HepG2 (cell line): ENCODE results near the gene ABT1. TPM values are rescaled to one million over a fixed set of nuclear protein-coding genes. Genes with fewer than 3 reads are reported as not detected.
A peak's percentile ranks its signal among the peaks of the same experiment; 100 is the strongest.

ENCODE experiments used
- ATAD3A ChIP-seq: sonication (generic); formaldehyde crosslinking; IDR thresholded peaks from 2 replicates; pipeline ENCODE4 v1.4.0; 2020; ENCODE audit warnings: missing genetic modification reagents
- FOXA1 ChIP-seq, 2 experiments: fragments of 450-650 bp in 1 of 2; sonication (generic) in 1 of 2; formaldehyde crosslinking in 1 of 2; IDR thresholded peaks; 2 replicates each; pipeline versions ENCODE4 v1.4.0 to v1.6.1; 2016 to 2020; ENCODE audit warnings: missing genetic modification reagents in 1 of 2
- HIVEP1 ChIP-seq: sonication (generic); formaldehyde crosslinking; IDR thresholded peaks from 2 replicates; pipeline ENCODE4 v1.4.0; 2020; ENCODE audit warnings: mild to moderate bottlenecking, missing genetic modification reagents
- KMT2B ChIP-seq: IDR thresholded peaks from 2 replicates; pipeline ENCODE4 v1.6.1; 2016; ENCODE audit warnings: missing genetic modification reagents, missing compliant biosample characterization
- MYNN ChIP-seq: sonication (generic); formaldehyde crosslinking; IDR thresholded peaks from 2 replicates; pipeline ENCODE4 v1.4.0; 2020; ENCODE audit warnings: mild to moderate bottlenecking, low read depth, missing genetic modification reagents
- NCOA5 ChIP-seq: sonication (generic); formaldehyde crosslinking; IDR thresholded peaks from 2 replicates; pipeline ENCODE4 v1.4.0; 2020; ENCODE audit warnings: missing genetic modification reagents
- PRMT3 ChIP-seq: sonication (generic); formaldehyde crosslinking; IDR thresholded peaks from 2 replicates; pipeline ENCODE4 v1.8.1; 2022; ENCODE audit warnings: low read depth, mild to moderate bottlenecking, moderate library complexity, missing genetic modification reagents, borderline replicate concordance
- SP4 ChIP-seq: sonication (generic); formaldehyde crosslinking; IDR thresholded peaks from 2 replicates; pipeline ENCODE4 v1.8.1; 2023; ENCODE audit warnings: mild to moderate bottlenecking, missing genetic modification reagents
- ZFP1 ChIP-seq: IDR thresholded peaks from 2 replicates; pipeline ENCODE4 v1.6.1; 2016
- ZKSCAN8 ChIP-seq: IDR thresholded peaks from 2 replicates; pipeline ENCODE4 v1.6.1; 2016; ENCODE audit warnings: borderline replicate concordance, missing genetic modification reagents, missing compliant biosample characterization
- ZNF24 ChIP-seq: fragments of 450-650 bp; IDR thresholded peaks from 2 replicates; pipeline ENCODE4 v1.6.1; 2017; ENCODE audit warnings: antibody characterized with exemption, mild to moderate bottlenecking
- ZNF343 ChIP-seq: sonication (generic); formaldehyde crosslinking; IDR thresholded peaks from 2 replicates; pipeline ENCODE4 v1.4.0; 2020; ENCODE audit warnings: mild to moderate bottlenecking, missing genetic modification reagents
- ZNF607 ChIP-seq: sonication (generic); formaldehyde crosslinking; IDR thresholded peaks from 2 replicates; pipeline ENCODE4 v1.5.1; 2020; ENCODE audit warnings: missing genetic modification reagents, mild to moderate bottlenecking, borderline replicate concordance
- ZNF614 ChIP-seq: IDR thresholded peaks from 2 replicates; pipeline ENCODE4 v1.6.1; 2018; ENCODE audit warnings: missing biosample characterization, missing genetic modification reagents, inconsistent platforms, borderline replicate concordance
- ZNF781 ChIP-seq: sonication (generic); formaldehyde crosslinking; IDR thresholded peaks from 2 replicates; pipeline ENCODE4 v1.5.1; 2020; ENCODE audit warnings: borderline replicate concordance, mild to moderate bottlenecking, missing genetic modification reagents; ENCODE audit errors: not compliant biosample characterization
- polyA plus RNA-seq, 8 experiments: library from polyadenylated mRNA; depleted of rRNA in 3 of 8; stranded (reverse) in 7 of 8; unstranded in 1 of 8; fragments of >200 nt; fragmentation: Illumina TruSeq in 4 of 8; extraction: Trizol in 4 of 8; gene quantifications; 2 replicates each; pipeline versions ENCODE4 v1.2.1 to v1.2.3, GENCODE V29; 2011 to 2016; ENCODE audit warnings: low read depth in 4 of 8, missing spikeins in 1 of 8, mixed read lengths in 1 of 8; ENCODE audit not compliant: insufficient read depth in 1 of 8
- total RNA-seq, 5 experiments: library from RNA; depleted of rRNA; stranded (reverse); fragments of >200 nt; fragmentation: Illumina TruSeq; extraction: Trizol; gene quantifications; 2 replicates each; pipeline ENCODE4 v1.2.3, GENCODE V29; 2016; ENCODE audit warnings: low read depth in 1 of 5
- TF ChIP-seq, protein P1 (sequence below): sonication (generic); formaldehyde crosslinking; IDR thresholded peaks from 2 replicates; pipeline ENCODE4 v1.5.1; 2020; ENCODE audit warnings: missing genetic modification reagents, mild to moderate bottlenecking, borderline replicate concordance
- TF ChIP-seq, protein P2 (sequence below): sonication (generic); formaldehyde crosslinking; conservative IDR thresholded peaks from 2 replicates; pipeline ENCODE4 v1.4.0; 2020; ENCODE audit warnings: missing genetic modification reagents
- TF ChIP-seq, protein P3 (sequence below): sonication (generic); formaldehyde crosslinking; IDR thresholded peaks from 2 replicates; pipeline ENCODE4 v1.4.0; 2020; ENCODE audit warnings: missing genetic modification reagents, borderline replicate concordance
- TF ChIP-seq, protein P4 (sequence below): sonication (generic); formaldehyde crosslinking; IDR thresholded peaks from 2 replicates; pipeline ENCODE4 v1.9.0; 2021; ENCODE audit warnings: missing genetic modification reagents, borderline replicate concordance
- TF ChIP-seq, protein P5 (sequence below): sonication (generic); formaldehyde crosslinking; IDR thresholded peaks from 2 replicates; pipeline ENCODE4 v1.4.0; 2020; ENCODE audit warnings: missing genetic modification reagents

The ABT1 gene
- total and polyA plus RNA-seq, 2 of the 13 experiments (the other 11 are each of a cell fraction or from before 2014, with no cell fraction given), result 38.4 TPM

DNA sequence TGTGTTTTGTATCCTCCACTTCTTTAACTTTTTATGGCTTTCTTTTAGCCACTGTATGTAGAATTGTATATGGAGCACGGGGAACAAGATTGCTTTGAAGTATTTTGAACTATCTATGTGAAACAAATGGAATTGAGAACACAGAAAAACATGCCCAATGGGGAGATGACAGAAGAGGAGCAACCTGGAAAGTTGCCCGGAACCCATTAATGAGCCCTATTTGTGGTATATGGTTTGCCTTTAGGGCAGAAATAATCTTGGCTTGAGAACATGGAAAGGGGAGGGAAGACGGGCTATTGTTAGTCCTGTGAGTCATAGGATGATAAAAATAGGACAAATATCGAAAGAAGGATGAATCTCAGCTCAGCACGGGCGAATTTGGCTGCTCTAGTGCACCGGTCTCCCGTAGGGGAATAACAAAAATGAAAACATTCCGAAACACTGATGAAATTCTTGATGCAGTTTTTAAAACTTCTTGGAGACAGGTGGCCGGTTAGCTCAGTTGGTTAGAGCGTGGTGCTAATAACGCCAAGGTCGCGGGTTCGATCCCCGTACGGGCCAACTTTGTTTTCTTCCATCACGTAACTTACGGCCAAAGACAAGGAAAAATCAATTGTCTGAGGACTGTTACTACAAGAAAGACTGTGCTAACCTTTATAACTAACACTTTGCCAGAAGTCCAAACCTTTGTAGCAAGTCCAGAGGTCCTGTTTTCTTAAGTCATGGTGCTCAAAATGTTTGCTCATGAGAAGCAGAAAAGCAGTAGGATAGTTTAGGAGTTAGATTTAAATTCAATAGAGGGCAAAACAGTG is 42.9 kb upstream of the ABT1 start (continued):
- TF ChIP-seq PRMT3 (no peak), ZKSCAN8 (CRISPR knock-in tag) (no peak; the same call in 1 of the 2 replicates), NCOA5 (no peak), KMT2B (CRISPR knock-in tag) (peak; percentile 38; the same call in 1 of the 2 replicates), MYNN (CRISPR knock-in tag) (no peak), ATAD3A (CRISPR knock-in tag) (no peak), ZFP1 (CRISPR knock-in tag) (0 out of 2 replicates have a peak, but pooled peaks have one; percentile 29), ZNF607 (CRISPR knock-in tag) (no peak; the same call in 1 of the 2 replicates), SP4 (CRISPR knock-in tag) (no peak), ZNF24 (peak; percentile 99), ZNF781 (CRISPR knock-in tag) (no peak), FOXA1 (IDR thresholded peaks at IDR 0.05) (no peak), FOXA1 (CRISPR knock-in tag; IDR thresholded peaks at IDR 0.05) (no peak), ZNF343 (CRISPR knock-in tag) (no peak), HIVEP1 (no peak), ZNF614 (CRISPR knock-in tag) (0 out of 2 replicates have a peak, but pooled peaks have one; percentile 38)
- TF ChIP-seq, protein P1, sequence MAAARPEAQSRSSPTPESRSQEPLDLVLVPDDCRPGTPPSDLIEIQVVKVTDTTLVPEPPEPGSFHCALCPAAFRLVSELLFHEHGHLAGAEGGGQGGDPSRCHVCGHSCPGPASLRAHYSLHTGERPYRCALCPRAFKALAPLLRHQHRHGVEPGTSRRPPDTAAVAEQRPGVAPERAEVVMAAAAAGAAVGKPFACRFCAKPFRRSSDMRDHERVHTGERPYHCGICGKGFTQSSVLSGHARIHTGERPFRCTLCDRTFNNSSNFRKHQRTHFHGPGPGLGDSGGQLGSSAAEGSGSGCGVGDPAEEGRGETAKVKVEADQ (CRISPR knock-in tag), result no peak
- TF ChIP-seq, protein P2, sequence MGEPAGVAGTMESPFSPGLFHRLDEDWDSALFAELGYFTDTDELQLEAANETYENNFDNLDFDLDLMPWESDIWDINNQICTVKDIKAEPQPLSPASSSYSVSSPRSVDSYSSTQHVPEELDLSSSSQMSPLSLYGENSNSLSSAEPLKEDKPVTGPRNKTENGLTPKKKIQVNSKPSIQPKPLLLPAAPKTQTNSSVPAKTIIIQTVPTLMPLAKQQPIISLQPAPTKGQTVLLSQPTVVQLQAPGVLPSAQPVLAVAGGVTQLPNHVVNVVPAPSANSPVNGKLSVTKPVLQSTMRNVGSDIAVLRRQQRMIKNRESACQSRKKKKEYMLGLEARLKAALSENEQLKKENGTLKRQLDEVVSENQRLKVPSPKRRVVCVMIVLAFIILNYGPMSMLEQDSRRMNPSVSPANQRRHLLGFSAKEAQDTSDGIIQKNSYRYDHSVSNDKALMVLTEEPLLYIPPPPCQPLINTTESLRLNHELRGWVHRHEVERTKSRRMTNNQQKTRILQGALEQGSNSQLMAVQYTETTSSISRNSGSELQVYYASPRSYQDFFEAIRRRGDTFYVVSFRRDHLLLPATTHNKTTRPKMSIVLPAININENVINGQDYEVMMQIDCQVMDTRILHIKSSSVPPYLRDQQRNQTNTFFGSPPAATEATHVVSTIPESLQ (CRISPR knock-in tag), result no peak
- TF ChIP-seq, protein P3, sequence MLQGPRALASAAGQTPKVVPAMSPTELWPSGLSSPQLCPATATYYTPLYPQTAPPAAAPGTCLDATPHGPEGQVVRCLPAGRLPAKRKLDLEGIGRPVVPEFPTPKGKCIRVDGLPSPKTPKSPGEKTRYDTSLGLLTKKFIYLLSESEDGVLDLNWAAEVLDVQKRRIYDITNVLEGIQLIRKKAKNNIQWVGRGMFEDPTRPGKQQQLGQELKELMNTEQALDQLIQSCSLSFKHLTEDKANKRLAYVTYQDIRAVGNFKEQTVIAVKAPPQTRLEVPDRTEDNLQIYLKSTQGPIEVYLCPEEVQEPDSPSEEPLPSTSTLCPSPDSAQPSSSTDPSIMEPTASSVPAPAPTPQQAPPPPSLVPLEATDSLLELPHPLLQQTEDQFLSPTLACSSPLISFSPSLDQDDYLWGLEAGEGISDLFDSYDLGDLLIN (CRISPR knock-in tag), result peak; percentile 80; the same call in 1 of the 2 replicates
- TF ChIP-seq, protein P4, sequence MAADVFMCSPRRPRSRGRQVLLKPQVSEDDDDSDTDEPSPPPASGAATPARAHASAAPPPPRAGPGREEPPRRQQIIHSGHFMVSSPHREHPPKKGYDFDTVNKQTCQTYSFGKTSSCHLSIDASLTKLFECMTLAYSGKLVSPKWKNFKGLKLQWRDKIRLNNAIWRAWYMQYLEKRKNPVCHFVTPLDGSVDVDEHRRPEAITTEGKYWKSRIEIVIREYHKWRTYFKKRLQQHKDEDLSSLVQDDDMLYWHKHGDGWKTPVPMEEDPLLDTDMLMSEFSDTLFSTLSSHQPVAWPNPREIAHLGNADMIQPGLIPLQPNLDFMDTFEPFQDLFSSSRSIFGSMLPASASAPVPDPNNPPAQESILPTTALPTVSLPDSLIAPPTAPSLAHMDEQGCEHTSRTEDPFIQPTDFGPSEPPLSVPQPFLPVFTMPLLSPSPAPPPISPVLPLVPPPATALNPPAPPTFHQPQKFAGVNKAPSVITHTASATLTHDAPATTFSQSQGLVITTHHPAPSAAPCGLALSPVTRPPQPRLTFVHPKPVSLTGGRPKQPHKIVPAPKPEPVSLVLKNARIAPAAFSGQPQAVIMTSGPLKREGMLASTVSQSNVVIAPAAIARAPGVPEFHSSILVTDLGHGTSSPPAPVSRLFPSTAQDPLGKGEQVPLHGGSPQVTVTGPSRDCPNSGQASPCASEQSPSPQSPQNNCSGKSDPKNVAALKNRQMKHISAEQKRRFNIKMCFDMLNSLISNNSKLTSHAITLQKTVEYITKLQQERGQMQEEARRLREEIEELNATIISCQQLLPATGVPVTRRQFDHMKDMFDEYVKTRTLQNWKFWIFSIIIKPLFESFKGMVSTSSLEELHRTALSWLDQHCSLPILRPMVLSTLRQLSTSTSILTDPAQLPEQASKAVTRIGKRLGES (CRISPR knock-in tag), result no peak
- TF ChIP-seq, protein P5, sequence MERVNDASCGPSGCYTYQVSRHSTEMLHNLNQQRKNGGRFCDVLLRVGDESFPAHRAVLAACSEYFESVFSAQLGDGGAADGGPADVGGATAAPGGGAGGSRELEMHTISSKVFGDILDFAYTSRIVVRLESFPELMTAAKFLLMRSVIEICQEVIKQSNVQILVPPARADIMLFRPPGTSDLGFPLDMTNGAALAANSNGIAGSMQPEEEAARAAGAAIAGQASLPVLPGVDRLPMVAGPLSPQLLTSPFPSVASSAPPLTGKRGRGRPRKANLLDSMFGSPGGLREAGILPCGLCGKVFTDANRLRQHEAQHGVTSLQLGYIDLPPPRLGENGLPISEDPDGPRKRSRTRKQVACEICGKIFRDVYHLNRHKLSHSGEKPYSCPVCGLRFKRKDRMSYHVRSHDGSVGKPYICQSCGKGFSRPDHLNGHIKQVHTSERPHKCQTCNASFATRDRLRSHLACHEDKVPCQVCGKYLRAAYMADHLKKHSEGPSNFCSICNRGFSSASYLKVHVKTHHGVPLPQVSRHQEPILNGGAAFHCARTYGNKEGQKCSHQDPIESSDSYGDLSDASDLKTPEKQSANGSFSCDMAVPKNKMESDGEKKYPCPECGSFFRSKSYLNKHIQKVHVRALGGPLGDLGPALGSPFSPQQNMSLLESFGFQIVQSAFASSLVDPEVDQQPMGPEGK (CRISPR knock-in tag), result 0 out of 2 replicates have a peak, but pooled peaks have one; percentile 17
